H1 (cell line): ENCODE results near the gene MLPH. TPM values are rescaled to one million over a fixed set of nuclear protein-coding genes. Genes with fewer than 3 reads are reported as not detected.

Experiments
- EGR1 ChIP-seq: IDR thresholded peaks from 2 replicates; pipeline ENCODE4 v1.6.1; 2011; ENCODE audit warnings: low read depth, low read length, borderline replicate concordance
- HDAC2 ChIP-seq, 2 experiments: fragments of 300-600 bp in 1 of 2; sonication (generic) in 1 of 2; IDR thresholded peaks; 2 replicates each; pipeline ENCODE4 v1.6.1; 2011 to 2012; ENCODE audit warnings: low read depth in 2 of 2, low read length in 2 of 2, mild to moderate bottlenecking in 2 of 2, moderate library complexity in 2 of 2, borderline replicate concordance in 1 of 2, inconsistent platforms in 1 of 2
- JUN ChIP-seq: IDR thresholded peaks from 2 replicates; pipeline ENCODE4 v1.6.1; 2011; ENCODE audit warnings: low read depth, mild to moderate bottlenecking, improper control_type of control experiment, low read length
- POLR2AphosphoS5 ChIP-seq: IDR thresholded peaks from 2 replicates; pipeline ENCODE4 v1.6.1; 2011; ENCODE audit warnings: low read depth, low read length
- RBBP5 ChIP-seq: IDR thresholded peaks from 2 replicates; pipeline ENCODE4 v1.7.1; 2012; ENCODE audit warnings: low read depth, mild to moderate bottlenecking, inconsistent platforms, low read length, moderate library complexity, borderline replicate concordance
- TAF1 ChIP-seq: IDR thresholded peaks from 2 replicates; pipeline ENCODE4 v1.6.1; 2011; ENCODE audit warnings: mild to moderate bottlenecking, low read depth, low read length
- TCF12 ChIP-seq: IDR thresholded peaks from 2 replicates; pipeline ENCODE4 v1.6.1; 2011; ENCODE audit warnings: low read depth, mild to moderate bottlenecking, low read length
- polyA plus RNA-seq, 7 experiments: library from polyadenylated mRNA; depleted of rRNA in 3 of 7; stranded (reverse) in 5 of 7; unstranded in 2 of 7; fragments of >200 nt in 5 of 7; fragments of 200-250 nt in 2 of 7; gene quantifications; 1 replicate in 5 of 7; 2 replicates in 1 of 7; 4 replicates in 1 of 7; pipeline versions ENCODE4 v1.2.1 to v1.2.3, GENCODE V29; 2011 to 2013; ENCODE audit warnings: missing spikeins in 2 of 7, mixed read lengths in 2 of 7
- total RNA-seq: library from RNA; stranded (reverse); fragmentation: NEBNext Ultra II Directional; extraction: Animal tissue kit (Norgen Biotek cat#: 25700); gene quantifications from 2 replicates; pipeline ENCODE4 v1.2.1, GENCODE V29; 2021
- TF ChIP-seq, protein P1 (sequence below): IDR thresholded peaks from 2 replicates; pipeline ENCODE4 v1.6.1; 2012; ENCODE audit warnings: low read length, inconsistent platforms

Gene MLPH
- total and polyA plus RNA-seq, 2 of the 8 experiments (the other 6 are each of a cell fraction or from before 2014, with no cell fraction given): 12.7 to 17.0 TPM

GRCh38 chr2:237538001-237538720 is 51.1 kb downstream of the MLPH start (continued):
- TF ChIP-seq, protein P1, sequence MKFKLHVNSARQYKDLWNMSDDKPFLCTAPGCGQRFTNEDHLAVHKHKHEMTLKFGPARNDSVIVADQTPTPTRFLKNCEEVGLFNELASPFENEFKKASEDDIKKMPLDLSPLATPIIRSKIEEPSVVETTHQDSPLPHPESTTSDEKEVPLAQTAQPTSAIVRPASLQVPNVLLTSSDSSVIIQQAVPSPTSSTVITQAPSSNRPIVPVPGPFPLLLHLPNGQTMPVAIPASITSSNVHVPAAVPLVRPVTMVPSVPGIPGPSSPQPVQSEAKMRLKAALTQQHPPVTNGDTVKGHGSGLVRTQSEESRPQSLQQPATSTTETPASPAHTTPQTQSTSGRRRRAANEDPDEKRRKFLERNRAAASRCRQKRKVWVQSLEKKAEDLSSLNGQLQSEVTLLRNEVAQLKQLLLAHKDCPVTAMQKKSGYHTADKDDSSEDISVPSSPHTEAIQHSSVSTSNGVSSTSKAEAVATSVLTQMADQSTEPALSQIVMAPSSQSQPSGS: no peak
- no peak for TF ChIP-seq EGR1
- no peak for TF ChIP-seq TCF12
- TF ChIP-seq RBBP5: no peak
- no peak for TF ChIP-seq JUN
- TF ChIP-seq POLR2AphosphoS5: no peak
- no peak for TF ChIP-seq TAF1
- no peak for TF ChIP-seq HDAC2 (IDR thresholded peaks at IDR 0.05; ENCODE audit: borderline replicate concordance in 1 of 2, low read depth in 2 of 2, low read length in 2 of 2)
